ENCODE measurements around the gene GTF3C5.

GTF3C5 gene

DNA sequence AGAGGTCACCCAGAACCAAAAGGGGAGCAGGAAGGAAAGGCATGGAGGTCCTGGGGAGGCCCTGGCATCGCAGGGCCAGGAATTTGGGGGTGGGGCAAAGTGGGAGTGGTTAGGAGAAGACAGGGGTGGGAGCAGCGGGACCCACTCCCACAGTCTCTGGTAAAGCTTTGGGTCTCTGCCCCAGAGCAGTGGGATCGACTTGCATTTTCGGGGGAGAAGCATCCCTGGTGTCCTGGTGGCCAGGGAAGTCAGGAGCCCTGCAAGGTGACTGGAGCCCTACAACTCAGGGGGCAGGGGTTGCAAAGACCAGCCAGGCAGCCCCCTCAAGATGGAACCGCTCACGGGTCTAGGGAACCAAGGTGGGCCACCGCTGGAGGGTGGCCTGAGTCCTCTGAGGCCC lies 22.4 kb upstream of the GTF3C5 start:
- no peak for TF ChIP-seq TAF1 (IDR thresholded peaks at IDR 0.05; ENCODE audit: borderline replicate concordance, insufficient read depth, low read length)
- no peak for TF ChIP-seq SIN3A (IDR thresholded peaks at IDR 0.05; ENCODE audit: borderline replicate concordance, insufficient read depth, low read length)
- TF ChIP-seq FOXP2 (optimal IDR thresholded peaks at IDR 0.05; ENCODE audit: borderline replicate concordance, extremely low read depth, extremely low read length, insufficient read depth), result no peak
- no peak for TF ChIP-seq POLR2AphosphoS5 (IDR thresholded peaks at IDR 0.05; ENCODE audit: low read depth, low read length)
- TF ChIP-seq, protein P1, sequence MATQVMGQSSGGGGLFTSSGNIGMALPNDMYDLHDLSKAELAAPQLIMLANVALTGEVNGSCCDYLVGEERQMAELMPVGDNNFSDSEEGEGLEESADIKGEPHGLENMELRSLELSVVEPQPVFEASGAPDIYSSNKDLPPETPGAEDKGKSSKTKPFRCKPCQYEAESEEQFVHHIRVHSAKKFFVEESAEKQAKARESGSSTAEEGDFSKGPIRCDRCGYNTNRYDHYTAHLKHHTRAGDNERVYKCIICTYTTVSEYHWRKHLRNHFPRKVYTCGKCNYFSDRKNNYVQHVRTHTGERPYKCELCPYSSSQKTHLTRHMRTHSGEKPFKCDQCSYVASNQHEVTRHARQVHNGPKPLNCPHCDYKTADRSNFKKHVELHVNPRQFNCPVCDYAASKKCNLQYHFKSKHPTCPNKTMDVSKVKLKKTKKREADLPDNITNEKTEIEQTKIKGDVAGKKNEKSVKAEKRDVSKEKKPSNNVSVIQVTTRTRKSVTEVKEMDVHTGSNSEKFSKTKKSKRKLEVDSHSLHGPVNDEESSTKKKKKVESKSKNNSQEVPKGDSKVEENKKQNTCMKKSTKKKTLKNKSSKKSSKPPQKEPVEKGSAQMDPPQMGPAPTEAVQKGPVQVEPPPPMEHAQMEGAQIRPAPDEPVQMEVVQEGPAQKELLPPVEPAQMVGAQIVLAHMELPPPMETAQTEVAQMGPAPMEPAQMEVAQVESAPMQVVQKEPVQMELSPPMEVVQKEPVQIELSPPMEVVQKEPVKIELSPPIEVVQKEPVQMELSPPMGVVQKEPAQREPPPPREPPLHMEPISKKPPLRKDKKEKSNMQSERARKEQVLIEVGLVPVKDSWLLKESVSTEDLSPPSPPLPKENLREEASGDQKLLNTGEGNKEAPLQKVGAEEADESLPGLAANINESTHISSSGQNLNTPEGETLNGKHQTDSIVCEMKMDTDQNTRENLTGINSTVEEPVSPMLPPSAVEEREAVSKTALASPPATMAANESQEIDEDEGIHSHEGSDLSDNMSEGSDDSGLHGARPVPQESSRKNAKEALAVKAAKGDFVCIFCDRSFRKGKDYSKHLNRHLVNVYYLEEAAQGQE (IDR thresholded peaks at IDR 0.05; ENCODE audit: insufficient read depth in 1 of 2, low read depth in 2 of 2, low read length in 2 of 2), result no peak

DNA sequence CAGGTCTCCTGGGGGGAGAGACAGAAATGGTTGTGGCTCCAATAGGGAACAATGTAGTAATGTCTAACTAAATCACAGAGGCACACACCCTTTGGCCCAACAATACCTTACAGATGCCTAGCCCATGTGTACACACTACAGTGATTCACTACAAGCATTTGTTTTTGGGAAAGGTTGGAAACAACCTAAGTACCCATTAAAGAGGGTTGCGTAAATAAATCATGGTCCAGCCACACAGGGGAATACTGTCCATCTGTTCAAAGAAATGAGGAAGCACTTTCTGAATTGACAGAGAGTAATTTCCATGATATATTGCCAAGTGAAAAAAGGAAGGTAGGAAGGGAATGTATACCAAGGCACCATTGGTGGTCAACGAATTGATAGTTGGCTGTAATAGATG lies 22.0 kb upstream of the GTF3C5 start:
- no peak for TF ChIP-seq FOXP2 (optimal IDR thresholded peaks at IDR 0.05; ENCODE audit: borderline replicate concordance, extremely low read depth, extremely low read length, insufficient read depth)
- no peak for TF ChIP-seq TAF1 (IDR thresholded peaks at IDR 0.05; ENCODE audit: borderline replicate concordance, insufficient read depth, low read length)
- no peak for TF ChIP-seq POLR2AphosphoS5 (IDR thresholded peaks at IDR 0.05; ENCODE audit: low read depth, low read length)
- TF ChIP-seq SIN3A (IDR thresholded peaks at IDR 0.05; ENCODE audit: borderline replicate concordance, insufficient read depth, low read length), result no peak
- TF ChIP-seq, protein P1 (IDR thresholded peaks at IDR 0.05; ENCODE audit: insufficient read depth in 1 of 2, low read depth in 2 of 2, low read length in 2 of 2), result no peak

DNA sequence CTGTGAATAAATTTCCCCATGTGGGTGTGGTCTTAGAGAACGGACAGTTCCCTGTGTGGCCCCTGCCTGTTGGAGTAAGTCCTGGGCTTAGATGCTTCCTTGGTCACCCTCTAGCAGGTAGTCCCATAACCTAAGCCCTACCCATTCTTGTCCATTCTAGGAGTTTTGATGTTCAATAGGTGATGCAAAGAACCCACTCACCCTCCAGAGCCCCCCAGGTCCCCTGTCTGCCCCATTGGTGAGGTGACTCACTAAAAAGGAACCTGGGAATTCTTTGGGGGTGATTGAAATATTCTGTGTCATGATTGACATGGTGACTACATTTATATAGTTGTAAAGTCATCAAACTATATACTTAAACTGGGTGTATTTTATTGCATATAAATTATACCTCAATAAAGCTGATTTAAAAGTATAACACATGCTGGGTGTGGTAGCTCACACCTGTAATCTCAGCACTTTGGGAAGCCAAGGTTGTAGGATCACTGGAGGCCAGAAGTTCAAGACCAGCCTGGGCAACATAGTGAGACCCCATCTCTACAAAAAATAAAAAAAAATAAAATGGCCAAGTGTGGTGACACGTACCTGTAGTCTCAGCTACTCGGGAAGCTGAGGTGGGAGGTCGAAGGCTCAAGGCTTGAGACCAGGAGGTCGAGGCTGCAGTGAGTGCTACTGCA lies 20.8 kb upstream of the GTF3C5 start:
- no peak for TF ChIP-seq TAF1 (IDR thresholded peaks at IDR 0.05; ENCODE audit: borderline replicate concordance, insufficient read depth, low read length)
- no peak for TF ChIP-seq FOXP2 (optimal IDR thresholded peaks at IDR 0.05; ENCODE audit: borderline replicate concordance, extremely low read depth, extremely low read length, insufficient read depth)
- no peak for TF ChIP-seq POLR2AphosphoS5 (IDR thresholded peaks at IDR 0.05; ENCODE audit: low read depth, low read length)
- TF ChIP-seq, protein P1 (IDR thresholded peaks at IDR 0.05; ENCODE audit: insufficient read depth in 1 of 2, low read depth in 2 of 2, low read length in 2 of 2), result no peak
- TF ChIP-seq SIN3A (IDR thresholded peaks at IDR 0.05; ENCODE audit: borderline replicate concordance, insufficient read depth, low read length), result no peak

DNA sequence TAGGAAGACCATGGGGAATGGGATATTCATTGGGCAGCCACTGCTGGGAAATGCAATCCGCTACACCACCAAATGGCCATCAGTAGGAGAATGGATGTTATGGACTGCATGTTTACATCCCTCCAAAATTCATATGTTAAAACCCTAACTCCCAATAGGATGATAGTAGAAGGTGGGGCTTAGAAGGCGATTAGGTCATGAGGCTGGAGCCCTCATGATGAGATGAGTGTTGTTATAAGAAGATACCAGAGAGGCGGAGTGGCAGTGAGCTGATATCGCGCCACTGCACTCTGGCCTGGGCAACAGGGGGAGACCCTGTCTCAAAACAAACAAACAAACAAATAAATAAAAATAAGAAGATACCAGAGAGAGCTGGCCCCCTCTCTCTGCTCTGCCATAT lies 16.1 kb upstream of the GTF3C5 start:
- no peak for TF ChIP-seq FOXP2 (optimal IDR thresholded peaks at IDR 0.05; ENCODE audit: borderline replicate concordance, extremely low read depth, extremely low read length, insufficient read depth)
- TF ChIP-seq SIN3A (IDR thresholded peaks at IDR 0.05; ENCODE audit: borderline replicate concordance, insufficient read depth, low read length), result no peak
- TF ChIP-seq, protein P1 (IDR thresholded peaks at IDR 0.05; ENCODE audit: insufficient read depth in 1 of 2, low read depth in 2 of 2, low read length in 2 of 2), result no peak
- TF ChIP-seq POLR2AphosphoS5 (IDR thresholded peaks at IDR 0.05; ENCODE audit: low read depth, low read length), result no peak
- no peak for TF ChIP-seq TAF1 (IDR thresholded peaks at IDR 0.05; ENCODE audit: borderline replicate concordance, insufficient read depth, low read length)

Data from PFSK-1 (cell line).